Fibroblast of skin of right biceps (primary cell): ENCODE data around the gene AK8.

Experiments used
- DNase-seq: peaks from one replicate; pipeline ENCODE4 v3.0.0-alpha.2; 2013

The AK8 gene

GRCh38 chr9:132857616-132858342, 20.3 kb downstream of the AK8 start:
- DNase-seq: peak; percentile 67

GRCh38 chr9:132857031-132857430, 21.1 kb downstream of the AK8 start:
- peak; percentile 77 for DNase-seq

- DNase-seq: no peak
Measured at GRCh38 chr9:132855904-132856303, 22.2 kb downstream of the AK8 start.

- DNase-seq: no peak
Measured at GRCh38 chr9:132854832-132855231, 23.3 kb downstream of the AK8 start.

GRCh38 chr9:132853482-132853881, 24.6 kb downstream of the AK8 start:
- no peak for DNase-seq

GRCh38 chr9:132849185-132849706, 28.8 kb downstream of the AK8 start:
- no peak for DNase-seq

- DNase-seq: no peak
Measured at GRCh38 chr9:132846918-132847515, 31.1 kb downstream of the AK8 start.

- DNase-seq: no peak
Measured at GRCh38 chr9:132846109-132846917, 31.8 kb downstream of the AK8 start.

- DNase-seq: no peak
Measured at GRCh38 chr9:132842124-132843044, 35.7 kb downstream of the AK8 start.

GRCh38 chr9:132840980-132841379, 37.1 kb downstream of the AK8 start:
- no peak for DNase-seq

GRCh38 chr9:132838291-132838690, 39.8 kb downstream of the AK8 start:
- DNase-seq: no peak

- no peak for DNase-seq
Measured at GRCh38 chr9:132837501-132838286, 40.4 kb downstream of the AK8 start.

GRCh38 chr9:132834343-132834742, 43.7 kb downstream of the AK8 start:
- DNase-seq: no peak

- DNase-seq: no peak
Measured at GRCh38 chr9:132833550-132834121, 44.4 kb downstream of the AK8 start.

- DNase-seq: no peak
Measured at GRCh38 chr9:132832171-132832881, 45.8 kb downstream of the AK8 start.

- DNase-seq: no peak
Measured at GRCh38 chr9:132828201-132828770, 49.8 kb downstream of the AK8 start.

- DNase-seq: no peak
Measured at GRCh38 chr9:132827366-132827765, 50.7 kb downstream of the AK8 start.

- DNase-seq: no peak
Measured at GRCh38 chr9:132826621-132827365, 51.3 kb downstream of the AK8 start.

GRCh38 chr9:132826131-132826530, 52.0 kb downstream of the AK8 start:
- DNase-seq: no peak

- DNase-seq: no peak
Measured at GRCh38 chr9:132825430-132825829, 52.7 kb downstream of the AK8 start.
